ENCODE data around the gene TMEM183A. TPM values are rescaled to one million over a fixed set of nuclear protein-coding genes. Genes with fewer than 3 reads are reported as not detected.

The TMEM183A gene
- total and polyA plus RNA-seq, 9 of the 15 experiments (the other 6 are each of a cell fraction or from before 2014, with no cell fraction given): 23.4 to 190 (median 124) TPM

DNA sequence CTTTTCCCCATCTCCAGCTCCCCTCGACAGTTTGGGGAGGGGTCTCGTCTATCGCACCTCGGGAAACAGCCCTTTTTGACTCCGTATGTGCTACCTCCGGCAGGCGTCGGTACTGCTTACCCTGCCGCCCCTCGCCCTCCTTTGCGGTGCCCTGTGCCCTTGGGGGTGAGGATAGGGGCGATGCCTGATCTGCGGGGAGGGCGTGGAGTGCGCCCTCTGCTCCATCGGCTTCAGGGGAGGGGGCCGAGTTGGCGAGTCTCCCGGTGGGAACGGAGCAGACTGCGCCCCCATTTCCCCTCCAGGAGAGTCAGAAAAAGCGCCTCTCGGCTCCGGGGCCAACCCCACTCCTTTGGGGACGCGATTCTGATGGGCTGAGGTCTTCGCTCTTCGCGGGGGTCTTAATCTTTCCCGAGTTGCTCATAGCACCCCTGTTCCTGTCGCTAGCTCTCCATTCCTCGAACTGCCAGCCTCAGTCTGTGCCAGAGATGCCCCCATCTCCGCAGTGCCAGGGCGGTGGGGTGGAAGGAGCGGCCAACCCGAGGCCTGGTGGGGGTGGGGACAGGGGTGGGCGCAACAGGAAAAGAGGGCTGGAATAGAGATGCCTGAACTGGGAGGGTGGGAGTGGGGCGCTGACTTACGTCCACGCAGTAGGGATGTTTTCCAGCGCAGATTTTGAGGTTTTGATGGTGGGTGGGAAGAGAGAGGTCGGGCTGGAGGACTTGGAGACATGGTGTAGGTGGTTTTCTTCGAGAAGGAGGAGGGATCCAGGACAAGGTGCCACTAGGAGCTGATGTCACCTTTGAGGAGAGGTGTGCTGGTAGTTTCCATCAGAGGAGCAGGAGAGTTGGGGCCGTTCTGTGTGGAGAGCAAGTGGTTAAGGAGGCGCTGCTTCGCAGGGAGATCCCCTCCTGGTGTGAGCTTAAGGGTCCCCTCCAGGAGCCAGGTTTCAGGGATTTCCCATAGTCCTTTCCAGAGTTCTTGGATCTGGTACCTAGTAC lies 19.8 kb downstream of the TMEM183A start:
- ChIA-PET CTCF (ENCODE audit: low intra/inter-chr PET ratio) (no interaction called here), POLR2A (interaction anchor here (0.6 to 4.5 kb wide), 15 partner anchors 8 to 1205 kb away, joined by 3 to 22 read pairs (median 5); partner anchors contain the start of gene TMEM183A)
- ATAC-seq (peak; percentile 16), DNase-seq (ENCODE audit: extremely low read depth in 1 of 4, low spot score in 3 of 4) (peak in 1 of 4 experiments; percentile 14), FAIRE-seq (no peak)
- Histone ChIP-seq H4K20me1 (replicated peaks; ENCODE audit: control insufficient read depth, insufficient read depth, low read length) (no peaks in the 10 kb centered on the region), H3K4me3 (peak overlapping the region; percentile 53), H3K27me3 (ENCODE audit: control insufficient read depth in 2 of 2, insufficient read depth in 2 of 2, low read length in 2 of 2) (no peaks in the 10 kb centered on the region; a peak in 1 of 5 replicates), H3K79me2 (ENCODE audit: control insufficient read depth, insufficient read depth, low read length) (no peaks in the 10 kb centered on the region), H3K9me3 (replicated peaks; ENCODE audit: control insufficient read depth, insufficient read depth, low read depth, low read length) (no peaks in the 10 kb centered on the region), H3K27ac (ENCODE audit: extremely low read depth, low read depth, low read length) (peak overlapping the region; percentile 42; the same call in 1 of the 3 replicates), H2AFZ (ENCODE audit: low read depth, low read length) (peak overlapping the region; percentile 96), H3K36me3 (ENCODE audit: control insufficient read depth, insufficient read depth, low read length) (peaks cover 34% of the 10 kb centered on the region), H3K9me1 (ENCODE audit: control insufficient read depth, insufficient read depth, low read length) (no peaks in the 10 kb centered on the region), H3K4me2 (ENCODE audit: insufficient read depth, low read length) (peak overlapping the region; percentile 97), H3K4me1 (replicated peaks in 1 of 2; ENCODE audit: control insufficient read depth in 2 of 2, insufficient read depth in 2 of 2, low read length in 2 of 2) (peaks cover 11 to 27% of the 10 kb centered on the region in 2 experiments; a peak in 4 of 5 replicates), H3K9ac (ENCODE audit: insufficient read depth in 1 of 2, low read depth in 2 of 2, low read length in 2 of 2) (peak overlapping the region; percentile 67 to 93; a peak in 3 of 4 replicates)
- in situ Hi-C loops (cut with MboI): no loop called here
- 39% methylated on average over 32 of the region's 46 CpGs for WGBS (ENCODE audit: insufficient coverage, low coverage, missing lambda C conversion rate)
- intact Hi-C loops (cut with micrococcal nuclease): no loop called here
- no TSS peak for BruUV-seq (replicated peaks)
- TF ChIP-seq, protein P1, sequence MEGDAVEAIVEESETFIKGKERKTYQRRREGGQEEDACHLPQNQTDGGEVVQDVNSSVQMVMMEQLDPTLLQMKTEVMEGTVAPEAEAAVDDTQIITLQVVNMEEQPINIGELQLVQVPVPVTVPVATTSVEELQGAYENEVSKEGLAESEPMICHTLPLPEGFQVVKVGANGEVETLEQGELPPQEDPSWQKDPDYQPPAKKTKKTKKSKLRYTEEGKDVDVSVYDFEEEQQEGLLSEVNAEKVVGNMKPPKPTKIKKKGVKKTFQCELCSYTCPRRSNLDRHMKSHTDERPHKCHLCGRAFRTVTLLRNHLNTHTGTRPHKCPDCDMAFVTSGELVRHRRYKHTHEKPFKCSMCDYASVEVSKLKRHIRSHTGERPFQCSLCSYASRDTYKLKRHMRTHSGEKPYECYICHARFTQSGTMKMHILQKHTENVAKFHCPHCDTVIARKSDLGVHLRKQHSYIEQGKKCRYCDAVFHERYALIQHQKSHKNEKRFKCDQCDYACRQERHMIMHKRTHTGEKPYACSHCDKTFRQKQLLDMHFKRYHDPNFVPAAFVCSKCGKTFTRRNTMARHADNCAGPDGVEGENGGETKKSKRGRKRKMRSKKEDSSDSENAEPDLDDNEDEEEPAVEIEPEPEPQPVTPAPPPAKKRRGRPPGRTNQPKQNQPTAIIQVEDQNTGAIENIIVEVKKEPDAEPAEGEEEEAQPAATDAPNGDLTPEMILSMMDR (IDR thresholded peaks at IDR 0.05 in 2 of 3, conservative IDR thresholded peaks at IDR 0.05 in 1 of 3; ENCODE audit: insufficient read depth in 2 of 3, low read depth in 1 of 3, low read length in 3 of 3): 0 out of 6 replicates have a peak, but pooled peaks of 1 of the 3 experiments have one; percentile 16
- no peak for TF ChIP-seq CHD4 (IDR thresholded peaks at IDR 0.05; ENCODE audit: insufficient read depth, insufficient replicate concordance, low read depth, low read length, poor library complexity, severe bottlenecking)
- no peak for TF ChIP-seq SMARCA4 (IDR thresholded peaks at IDR 0.05)
- TF ChIP-seq RBFOX2 (IDR thresholded peaks at IDR 0.05; ENCODE audit: low read depth, low read length): peak; percentile 20
- TF ChIP-seq, protein P2, sequence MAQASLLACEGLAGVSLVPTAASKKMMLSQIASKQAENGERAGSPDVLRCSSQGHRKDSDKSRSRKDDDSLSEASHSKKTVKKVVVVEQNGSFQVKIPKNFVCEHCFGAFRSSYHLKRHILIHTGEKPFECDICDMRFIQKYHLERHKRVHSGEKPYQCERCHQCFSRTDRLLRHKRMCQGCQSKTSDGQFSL (CRISPR knock-in tag; IDR thresholded peaks at IDR 0.05): no peak
- TF ChIP-seq, protein P2 (tag; IDR thresholded peaks at IDR 0.05): peak in 1 of 2 experiments; percentile 4; a peak in 1 of 4 replicates
